ENCODE results near the gene ARFGAP3.

The ARFGAP3 gene

GRCh38 chr22:42884616-42885375, 27.7 kb upstream of the ARFGAP3 start:
- DNase-seq (ENCODE audit: low read depth) = no peak

- no peak for DNase-seq (ENCODE audit: low read depth)
These were observed 26.9 kb upstream of the ARFGAP3 start for GRCh38 chr22:42883970-42884369.

- no peak for DNase-seq (ENCODE audit: low read depth)
These were observed 26.0 kb upstream of the ARFGAP3 start for GRCh38 chr22:42883121-42883520.

GRCh38 chr22:42881982-42882656, 25.0 kb upstream of the ARFGAP3 start:
- DNase-seq (ENCODE audit: low read depth) = no peak

GRCh38 chr22:42881298-42881697, 24.2 kb upstream of the ARFGAP3 start:
- DNase-seq (ENCODE audit: low read depth) = no peak

- no peak for DNase-seq (ENCODE audit: low read depth)
These were observed 23.7 kb upstream of the ARFGAP3 start for GRCh38 chr22:42880815-42881214.

GRCh38 chr22:42879371-42880021, 22.4 kb upstream of the ARFGAP3 start:
- no peak for DNase-seq (ENCODE audit: low read depth)

GRCh38 chr22:42878561-42879305, 21.7 kb upstream of the ARFGAP3 start:
- DNase-seq (ENCODE audit: low read depth) = no peak

- no peak for DNase-seq (ENCODE audit: low read depth)
These were observed 20.7 kb upstream of the ARFGAP3 start for GRCh38 chr22:42877597-42878340.

- DNase-seq (ENCODE audit: low read depth) = no peak
These were observed 20.1 kb upstream of the ARFGAP3 start for GRCh38 chr22:42877158-42877557.

- no peak for DNase-seq (ENCODE audit: low read depth)
These were observed 19.0 kb upstream of the ARFGAP3 start for GRCh38 chr22:42876041-42876440.

- no peak for DNase-seq (ENCODE audit: low read depth)
These were observed 16.9 kb upstream of the ARFGAP3 start for GRCh38 chr22:42874010-42874409.

GRCh38 chr22:42873356-42873755, 16.3 kb upstream of the ARFGAP3 start:
- no peak for DNase-seq (ENCODE audit: low read depth)

- DNase-seq (ENCODE audit: low read depth) = no peak
These were observed 15.7 kb upstream of the ARFGAP3 start for GRCh38 chr22:42872821-42873220.

GRCh38 chr22:42871146-42872050, 14.3 kb upstream of the ARFGAP3 start:
- no peak for DNase-seq (ENCODE audit: low read depth)

GRCh38 chr22:42869888-42870480, 12.9 kb upstream of the ARFGAP3 start:
- DNase-seq (ENCODE audit: low read depth) = no peak

- no peak for DNase-seq (ENCODE audit: low read depth)
These were observed 12.4 kb upstream of the ARFGAP3 start for GRCh38 chr22:42869463-42869862.

GRCh38 chr22:42868751-42869251, 11.7 kb upstream of the ARFGAP3 start:
- no peak for DNase-seq (ENCODE audit: low read depth)

GRCh38 chr22:42866100-42866499, 9.0 kb upstream of the ARFGAP3 start:
- no peak for DNase-seq (ENCODE audit: low read depth)

- no peak for DNase-seq (ENCODE audit: low read depth)
These were observed 8.5 kb upstream of the ARFGAP3 start for GRCh38 chr22:42865536-42865935.

Data from activated gamma-delta T cell treated with anti-CD3 and anti-CD28 coated beads, Interleukin-2, amount 50 U/mL, for 16 hours (primary cell).